ENCODE results near the gene SND1.

SND1 gene

DNA sequence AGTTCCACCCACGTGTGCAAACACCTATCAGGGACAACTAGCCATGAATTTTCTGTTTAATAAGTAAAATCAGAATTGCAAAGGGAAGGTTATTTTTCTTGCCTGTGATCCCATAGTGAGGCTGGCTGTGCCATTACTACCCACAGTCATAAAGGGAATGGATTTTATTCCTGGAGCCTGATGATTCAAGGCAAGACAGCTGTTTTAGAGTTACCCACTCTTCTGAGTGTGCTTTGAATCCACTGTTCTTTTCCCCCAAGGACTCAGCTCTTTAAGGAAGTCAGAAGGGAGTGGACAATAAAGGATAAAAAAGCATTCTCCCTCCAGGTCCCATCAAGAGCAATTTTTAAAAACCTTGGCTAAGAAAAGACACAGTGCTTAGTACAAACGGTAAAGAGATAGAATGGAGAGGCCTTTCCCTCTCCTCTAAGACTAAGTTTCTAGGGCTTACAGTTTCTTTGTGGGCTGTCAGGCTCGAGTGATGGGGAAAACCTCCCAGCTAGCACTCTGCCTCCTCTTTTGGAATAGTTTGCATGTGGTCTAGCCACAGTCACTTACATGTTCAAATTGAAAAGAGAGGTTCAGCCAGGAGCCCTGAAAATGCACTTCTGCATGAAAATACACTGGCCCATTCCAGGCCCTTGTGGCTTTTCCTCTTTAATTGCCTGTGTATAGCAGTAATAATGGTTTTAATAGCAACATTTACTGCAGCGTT is 384.4 kb downstream of the SND1 start:
- Histone ChIP-seq H3K4me3 (no peak overlapping the region), H3K27ac (no peak overlapping the region), H3K36me3 (ENCODE audit: insufficient read depth, low read length) (no peaks in the 10 kb centered on the region), H3K9me3 (ENCODE audit: low read depth, low read length) (no peaks in the 10 kb centered on the region), H3K9ac (ENCODE audit: insufficient read length) (no peak overlapping the region)
- no peak for DNase-seq (ENCODE audit: low read depth, low spot score)
- no peak for TF ChIP-seq POLR2AphosphoS5 (IDR thresholded peaks at IDR 0.05; ENCODE audit: borderline replicate concordance, low read depth, low read length)

DNA sequence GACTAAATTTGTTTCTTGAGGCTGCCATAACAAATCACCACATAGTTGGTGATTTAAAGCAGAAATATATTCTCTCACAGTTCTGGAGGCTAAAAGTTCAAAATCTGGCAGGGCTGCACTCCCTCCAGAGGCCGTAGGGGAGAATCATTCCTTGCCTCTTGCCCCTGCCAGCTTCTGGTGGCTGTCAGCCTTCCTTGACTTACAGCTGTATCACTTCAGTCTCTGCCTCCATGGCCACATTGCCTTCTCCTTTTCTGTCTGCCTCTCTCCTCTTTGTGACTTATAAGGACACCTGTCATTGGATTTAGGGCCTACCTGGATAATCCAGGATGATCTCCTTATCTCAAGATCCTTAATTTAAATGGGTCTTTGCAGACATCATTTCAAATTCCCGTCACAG is 385.1 kb downstream of the SND1 start:
- no peaks in the 10 kb centered on the region for H3K9me3 ChIP-seq (ENCODE audit: low read depth, low read length)
- H3K9ac ChIP-seq (ENCODE audit: insufficient read length), result no peak overlapping the region
- H3K4me3 ChIP-seq, result no peak overlapping the region
- H3K27ac ChIP-seq, result no peak overlapping the region
- TF ChIP-seq FOXP2 (optimal IDR thresholded peaks at IDR 0.05; ENCODE audit: control extremely low read depth, extremely low read length, insufficient read depth) (no peak), POLR2AphosphoS5 (IDR thresholded peaks at IDR 0.05; ENCODE audit: borderline replicate concordance, low read depth, low read length) (no peak), EZH2 (IDR thresholded peaks at IDR 0.05) (no peak)
- no peak for DNase-seq (ENCODE audit: low read depth, low spot score)
- H3K36me3 ChIP-seq (ENCODE audit: insufficient read depth, low read length), result no peaks in the 10 kb centered on the region

DNA sequence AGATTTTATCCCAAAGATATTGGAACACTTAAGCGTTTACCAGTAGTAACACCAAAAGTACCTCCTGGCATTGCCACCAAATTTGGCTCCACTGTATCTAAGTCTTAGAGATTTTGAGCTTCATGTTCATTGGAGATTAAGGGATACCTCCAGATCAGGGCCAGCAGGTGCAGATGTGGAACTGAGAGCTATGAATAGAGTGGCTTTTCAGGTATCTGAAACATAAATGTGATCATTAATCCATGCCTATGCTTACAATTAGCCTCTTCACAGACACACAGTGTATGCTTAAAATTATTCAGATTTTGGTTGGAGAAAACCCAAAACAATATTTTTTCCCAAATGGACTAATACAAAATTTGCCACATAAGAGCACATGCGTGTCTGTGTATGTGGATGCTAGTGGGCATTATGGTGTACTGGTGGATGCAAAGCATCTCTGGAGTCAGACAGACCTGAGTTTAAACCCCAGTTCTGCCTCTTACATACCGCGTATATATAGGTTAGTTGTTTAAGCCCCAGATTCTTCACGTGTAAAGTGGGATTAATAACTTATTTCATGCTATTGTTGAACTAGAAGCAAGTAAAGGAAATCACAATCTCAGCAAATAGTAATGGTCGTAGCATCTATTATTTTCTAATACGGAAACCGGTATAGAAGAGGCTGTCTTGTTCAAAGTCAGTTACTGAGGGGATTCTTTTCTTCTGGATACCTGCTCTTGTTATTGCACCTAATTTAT is 386.1 kb downstream of the SND1 start:
- Histone ChIP-seq H3K27ac (no peak overlapping the region), H3K9ac (ENCODE audit: insufficient read length) (no peak overlapping the region), H3K9me3 (ENCODE audit: low read depth, low read length) (no peaks in the 10 kb centered on the region), H3K36me3 (ENCODE audit: insufficient read depth, low read length) (no peaks in the 10 kb centered on the region), H3K4me3 (no peak overlapping the region)
- DNase-seq (ENCODE audit: low read depth, low spot score), result no peak
- TF ChIP-seq FOXP2 (optimal IDR thresholded peaks at IDR 0.05; ENCODE audit: control extremely low read depth, extremely low read length, insufficient read depth) (no peak), POLR2AphosphoS5 (IDR thresholded peaks at IDR 0.05; ENCODE audit: borderline replicate concordance, low read depth, low read length) (no peak), EZH2 (IDR thresholded peaks at IDR 0.05) (no peak)

DNA sequence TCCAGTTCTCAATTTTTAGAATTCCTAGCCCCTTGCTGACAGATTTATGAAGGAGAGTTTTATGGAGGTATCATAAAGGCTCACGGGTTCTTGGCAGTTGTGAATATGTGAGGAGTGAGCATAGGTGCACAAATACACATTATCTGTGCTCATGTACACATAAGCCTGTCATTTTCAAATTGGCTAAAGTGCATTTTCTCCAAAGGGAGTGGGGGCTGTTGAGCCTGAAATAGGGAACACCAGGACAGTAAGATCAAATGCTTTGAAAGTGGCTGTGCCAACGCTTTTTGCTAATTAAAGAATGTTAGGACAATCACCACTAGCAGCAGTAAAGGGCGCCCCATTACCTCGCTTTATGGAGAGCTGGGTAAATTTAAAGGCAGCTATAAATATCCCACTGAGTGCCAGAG is 387.6 kb downstream of the SND1 start:
- H3K4me3 ChIP-seq, result no peak overlapping the region
- DNase-seq (ENCODE audit: low read depth, low spot score), result no peak
- H3K27ac ChIP-seq, result no peak overlapping the region
- TF ChIP-seq EZH2 (IDR thresholded peaks at IDR 0.05) (no peak), POLR2AphosphoS5 (IDR thresholded peaks at IDR 0.05; ENCODE audit: borderline replicate concordance, low read depth, low read length) (no peak), FOXP2 (optimal IDR thresholded peaks at IDR 0.05; ENCODE audit: control extremely low read depth, extremely low read length, insufficient read depth) (no peak)
- no peaks in the 10 kb centered on the region for H3K9me3 ChIP-seq (ENCODE audit: low read depth, low read length)
- H3K9ac ChIP-seq (ENCODE audit: insufficient read length), result no peak overlapping the region
- no peaks in the 10 kb centered on the region for H3K36me3 ChIP-seq (ENCODE audit: insufficient read depth, low read length)

DNA sequence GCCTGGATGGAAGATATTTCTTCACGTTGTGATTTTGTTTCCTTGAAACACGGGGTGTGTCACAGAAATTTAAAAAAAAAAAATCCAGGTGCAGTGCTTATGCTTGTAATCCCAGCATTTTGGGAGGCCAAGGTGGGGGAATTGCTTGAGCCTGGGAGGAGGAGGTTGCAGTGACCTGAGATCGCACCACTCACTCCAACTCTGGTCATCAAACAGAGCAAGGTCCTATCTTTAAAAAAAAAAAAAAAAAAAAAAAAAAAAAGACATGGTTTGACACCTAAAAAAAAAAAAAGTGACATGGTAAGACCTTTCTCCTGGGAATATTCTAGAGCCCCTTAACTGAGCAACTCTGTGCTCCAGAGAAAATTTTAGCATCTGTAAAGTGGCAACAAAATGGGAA is 388.2 kb downstream of the SND1 start:
- Histone ChIP-seq H3K36me3 (ENCODE audit: insufficient read depth, low read length) (no peaks in the 10 kb centered on the region), H3K9me3 (ENCODE audit: low read depth, low read length) (no peaks in the 10 kb centered on the region), H3K9ac (ENCODE audit: insufficient read length) (no peak overlapping the region), H3K27ac (no peak overlapping the region), H3K4me3 (no peak overlapping the region)
- DNase-seq (ENCODE audit: low read depth, low spot score), result no peak
- no peak for TF ChIP-seq EZH2 (IDR thresholded peaks at IDR 0.05)
- no peak for TF ChIP-seq POLR2AphosphoS5 (IDR thresholded peaks at IDR 0.05; ENCODE audit: borderline replicate concordance, low read depth, low read length)
- TF ChIP-seq FOXP2 (optimal IDR thresholded peaks at IDR 0.05; ENCODE audit: control extremely low read depth, extremely low read length, insufficient read depth), result no peak

DNA sequence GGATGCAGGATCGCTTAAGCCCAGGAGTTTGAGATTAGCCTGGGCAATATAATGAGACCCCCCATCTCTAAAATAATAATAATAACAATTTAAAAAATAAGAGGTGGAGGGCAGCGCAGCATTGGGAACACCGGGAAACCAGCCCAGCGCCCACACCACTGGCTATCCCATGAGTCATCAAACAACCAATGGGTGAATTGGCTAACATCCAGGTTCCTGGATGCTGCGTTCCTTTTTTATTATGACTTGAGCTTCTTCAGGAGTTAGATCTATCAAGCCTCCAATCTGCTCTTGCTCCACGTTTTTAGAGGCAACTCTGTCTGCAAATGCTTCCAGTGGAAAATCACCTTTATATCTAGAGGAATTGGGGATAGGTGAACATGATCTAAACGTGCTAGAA is 389.2 kb downstream of the SND1 start:
- Histone ChIP-seq H3K27ac (no peak overlapping the region), H3K4me3 (no peak overlapping the region), H3K9me3 (ENCODE audit: low read depth, low read length) (no peaks in the 10 kb centered on the region), H3K36me3 (ENCODE audit: insufficient read depth, low read length) (no peaks in the 10 kb centered on the region), H3K9ac (ENCODE audit: insufficient read length) (no peak overlapping the region)
- DNase-seq (ENCODE audit: low read depth, low spot score), result no peak
- TF ChIP-seq POLR2AphosphoS5 (IDR thresholded peaks at IDR 0.05; ENCODE audit: borderline replicate concordance, low read depth, low read length) (no peak), EZH2 (IDR thresholded peaks at IDR 0.05) (no peak), FOXP2 (optimal IDR thresholded peaks at IDR 0.05; ENCODE audit: control extremely low read depth, extremely low read length, insufficient read depth) (no peak)

DNA sequence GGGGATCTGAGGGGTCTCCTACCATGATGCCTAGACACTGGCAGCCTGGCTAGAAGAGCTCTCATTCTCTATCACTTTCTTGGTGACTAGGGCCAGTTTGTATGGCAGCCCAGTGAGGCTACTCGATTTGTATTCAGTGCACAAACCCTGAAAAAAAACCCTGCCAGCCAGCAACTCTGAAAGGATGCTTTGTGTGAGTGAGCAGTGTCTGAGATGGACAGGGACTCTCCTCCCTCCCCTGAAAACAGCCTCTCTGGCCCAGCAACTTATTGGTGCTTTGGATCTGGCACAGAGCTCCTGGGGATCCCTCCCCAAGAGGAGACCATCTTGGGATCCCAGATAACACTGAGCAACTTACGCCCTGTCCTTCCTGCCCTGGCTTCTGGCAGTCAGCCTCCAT is 390.0 kb downstream of the SND1 start:
- no peak overlapping the region for H3K9ac ChIP-seq (ENCODE audit: insufficient read length)
- TF ChIP-seq EZH2 (IDR thresholded peaks at IDR 0.05) (no peak), POLR2AphosphoS5 (IDR thresholded peaks at IDR 0.05; ENCODE audit: borderline replicate concordance, low read depth, low read length) (no peak), FOXP2 (optimal IDR thresholded peaks at IDR 0.05; ENCODE audit: control extremely low read depth, extremely low read length, insufficient read depth) (no peak)
- H3K4me3 ChIP-seq, result no peak overlapping the region
- no peaks in the 10 kb centered on the region for H3K36me3 ChIP-seq (ENCODE audit: insufficient read depth, low read length)
- H3K9me3 ChIP-seq (ENCODE audit: low read depth, low read length), result no peaks in the 10 kb centered on the region
- no peak overlapping the region for H3K27ac ChIP-seq
- DNase-seq (ENCODE audit: low read depth, low spot score), result no peak

DNA sequence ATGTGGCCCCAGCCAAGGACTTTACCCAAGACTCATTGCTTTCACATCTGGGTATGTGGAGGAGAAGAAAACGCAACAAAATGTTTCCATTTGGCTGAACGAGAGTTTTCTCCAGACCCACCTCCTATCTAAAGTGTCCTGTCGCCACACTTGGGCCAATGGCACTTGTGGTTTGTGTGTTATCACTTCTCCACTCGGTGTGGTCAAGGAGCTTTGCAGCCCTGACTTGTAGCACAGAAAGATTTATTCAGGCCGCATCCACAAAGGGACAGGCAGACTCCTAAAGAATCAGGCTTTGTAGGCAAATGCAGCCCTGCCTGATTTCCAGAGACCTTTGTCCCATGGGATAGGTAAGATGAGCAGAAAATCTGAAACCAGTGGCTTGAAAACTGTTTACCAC is 392.1 kb downstream of the SND1 start:
- no peak for DNase-seq (ENCODE audit: low read depth, low spot score)
- Histone ChIP-seq H3K9me3 (ENCODE audit: low read depth, low read length) (no peaks in the 10 kb centered on the region), H3K27ac (no peak overlapping the region), H3K4me3 (no peak overlapping the region), H3K36me3 (ENCODE audit: insufficient read depth, low read length) (no peaks in the 10 kb centered on the region), H3K9ac (ENCODE audit: insufficient read length) (no peak overlapping the region)
- no peak for TF ChIP-seq FOXP2 (optimal IDR thresholded peaks at IDR 0.05; ENCODE audit: control extremely low read depth, extremely low read length, insufficient read depth)
- TF ChIP-seq EZH2 (IDR thresholded peaks at IDR 0.05), result no peak
- no peak for TF ChIP-seq POLR2AphosphoS5 (IDR thresholded peaks at IDR 0.05; ENCODE audit: borderline replicate concordance, low read depth, low read length)
